ENCODE measurements around the gene GTPBP4.
A peak's percentile ranks its signal among the peaks of the same experiment; 100 is the strongest.
"Not testable (repeated sequence)": the region's sequence is repeated elsewhere in the genome, so short reads cannot be mapped to it uniquely, and the experiment has no call there.

Gene GTPBP4

GRCh38 chr10:1034758-1035157 is 46.5 kb downstream of the GTPBP4 start:
- no peak for DNase-seq

- DNase-seq: no peak
These were observed 47.0 kb downstream of the GTPBP4 start for GRCh38 chr10:1035201-1035600.

GRCh38 chr10:1036341-1036791 is 48.1 kb downstream of the GTPBP4 start:
- DNase-seq: peak; percentile 58

GRCh38 chr10:1037098-1037497 is 48.9 kb downstream of the GTPBP4 start:
- DNase-seq: no peak

- not testable (repeated sequence) for DNase-seq
These were observed 50.5 kb downstream of the GTPBP4 start for GRCh38 chr10:1038769-1039168.

- no peak for DNase-seq
These were observed 51.9 kb downstream of the GTPBP4 start for GRCh38 chr10:1040133-1040532.

GRCh38 chr10:1041514-1041913 is 53.3 kb downstream of the GTPBP4 start:
- DNase-seq: no peak

- no peak for DNase-seq
These were observed 55.3 kb downstream of the GTPBP4 start for GRCh38 chr10:1043532-1043995.

- DNase-seq: no peak
These were observed 55.9 kb downstream of the GTPBP4 start for GRCh38 chr10:1044146-1044545.

- DNase-seq: no peak
These were observed 56.7 kb downstream of the GTPBP4 start for GRCh38 chr10:1044964-1045363.

GRCh38 chr10:1045415-1045814 is 57.2 kb downstream of the GTPBP4 start:
- no peak for DNase-seq

- peak; percentile 19 for DNase-seq
These were observed 59.7 kb downstream of the GTPBP4 start for GRCh38 chr10:1047937-1048336.

GRCh38 chr10:1048349-1048731 is 60.1 kb downstream of the GTPBP4 start:
- no peak for DNase-seq

- peak; percentile 97 for DNase-seq
These were observed 60.6 kb downstream of the GTPBP4 start, which contains the start of gene IDI1 for GRCh38 chr10:1048732-1049424. Gene IDI1 (minus strand): TSS chr10:1049119. CDS start chr10:1049003, 116 bp downstream.

- no peak for DNase-seq
These were observed 61.3 kb downstream of the GTPBP4 start for GRCh38 chr10:1049425-1049958.

GRCh38 chr10:1050145-1050544 is 61.9 kb downstream of the GTPBP4 start:
- no peak for DNase-seq

GRCh38 chr10:1050554-1050953 is 62.3 kb downstream of the GTPBP4 start:
- DNase-seq: peak; percentile 53

- no peak for DNase-seq
These were observed 66.5 kb downstream of the GTPBP4 start for GRCh38 chr10:1054684-1055083.

GRCh38 chr10:1056326-1057105 is 68.3 kb downstream of the GTPBP4 start, which contains the start of gene WDR37:
Gene WDR37 (plus strand): TSS chr10:1056385. CDS start chr10:1072156, 15,771 bp downstream.
- peak; percentile 84 for DNase-seq

GRCh38 chr10:1057106-1057657 is 68.9 kb downstream of the GTPBP4 start:
- no peak for DNase-seq

- DNase-seq: no peak
These were observed 69.8 kb downstream of the GTPBP4 start for GRCh38 chr10:1058017-1058416.

- DNase-seq: no peak
These were observed 71.7 kb downstream of the GTPBP4 start for GRCh38 chr10:1059902-1060301.

Data from stimulated activated CD4-positive, alpha-beta T cell treated with anti-CD3 and anti-CD28 coated beads, Interleukin-1b, Interleukin-23, amount 100 ng/mL, for 48 hours (primary cell).